ENCODE data around the gene GOLGA6L10.
"Not testable (repeated sequence)": the region's sequence is repeated elsewhere in the genome, so short reads cannot be mapped to it uniquely, and the experiment has no call there.

GRCh38 chr15:82367790-82368189, 18.5 kb upstream of the GOLGA6L10 start:
- TF ChIP-seq TBP (optimal IDR thresholded peaks at IDR 0.05; ENCODE audit: low read depth, low read length); ERF (CRISPR knock-in tag; IDR thresholded peaks at IDR 0.05); ZNF253 (CRISPR knock-in tag; conservative IDR thresholded peaks at IDR 0.05); ARID2 (IDR thresholded peaks at IDR 0.05); JUND (IDR thresholded peaks at IDR 0.05; ENCODE audit: borderline replicate concordance, low read depth, low read length); JUND (tag; IDR thresholded peaks at IDR 0.05; ENCODE audit: borderline replicate concordance, low read depth, low read length); MAX (CRISPR knock-in tag; IDR thresholded peaks at IDR 0.05): not testable (repeated sequence)

Measured in K562 (cell line).